HG03342 (cell line): ENCODE results near the gene LMBRD1.
"Not testable (repeated sequence)": the region's sequence is repeated elsewhere in the genome, so short reads cannot be mapped to it uniquely, and the experiment has no call there.

Source experiments
- ATAC-seq: cut with Tn5 transposase; IDR thresholded peaks from one replicate; pipeline ENCODE4 v1.9.1; 2021; ENCODE audit warnings: mild to moderate bottlenecking, moderate library complexity; ENCODE audit not compliant: unreplicated experiment

Gene LMBRD1

DNA sequence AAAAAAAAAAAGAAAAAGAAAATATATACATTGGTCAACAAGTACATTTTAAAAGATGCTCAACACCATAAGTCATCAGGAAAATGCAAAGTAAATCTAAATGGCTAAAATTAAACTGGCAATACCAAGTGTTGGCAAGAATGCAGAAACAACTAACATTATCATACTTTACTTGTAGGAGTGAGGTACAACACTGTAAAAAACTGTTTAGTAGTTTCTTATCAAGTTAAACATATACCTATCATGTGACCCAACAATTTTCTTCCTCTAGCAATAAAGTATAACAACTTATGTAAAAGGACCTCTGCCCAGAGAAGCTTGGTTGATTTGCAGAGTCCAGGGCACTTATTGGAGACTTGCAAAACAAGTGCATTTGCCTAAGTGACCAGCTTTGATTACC, 40.4 kb downstream of the LMBRD1 start:
- no peak for ATAC-seq

DNA sequence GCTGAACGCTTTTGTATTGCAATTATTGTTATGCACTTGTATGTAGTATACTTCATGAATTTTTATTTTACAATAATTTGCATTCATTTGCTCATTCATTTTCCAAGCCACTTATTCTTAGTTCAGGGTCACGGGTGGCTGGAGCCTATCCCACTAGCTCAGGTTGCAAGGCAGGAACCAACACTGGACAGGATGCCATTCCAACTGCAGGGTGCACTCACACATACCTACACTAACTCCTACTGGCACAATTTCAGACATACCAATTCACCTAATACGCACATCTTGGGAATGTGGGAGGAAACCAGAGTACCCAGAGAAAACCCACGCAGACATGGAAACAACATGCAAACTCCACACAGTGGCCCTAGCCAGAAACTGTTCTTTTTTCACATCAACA, 61.8 kb downstream of the LMBRD1 start:
- no peak for ATAC-seq

DNA sequence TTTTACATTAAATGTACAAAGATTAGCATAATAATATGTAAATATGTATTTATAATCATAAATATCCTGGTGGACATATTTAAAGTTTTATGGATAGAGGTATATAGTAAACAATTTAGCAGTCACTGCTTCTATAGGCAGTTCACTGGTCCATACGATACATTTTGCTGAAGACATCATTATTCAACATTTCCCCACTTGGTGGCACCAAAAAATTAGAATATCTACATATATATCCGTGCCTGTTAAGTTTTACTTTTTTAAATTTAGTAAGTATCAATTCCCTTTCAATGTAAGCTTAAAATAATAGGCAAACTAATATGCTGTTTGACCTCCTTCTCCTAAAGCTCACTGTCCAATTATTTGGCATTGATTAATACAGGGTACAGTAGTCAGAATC, 64.2 kb downstream of the LMBRD1 start:
- peak; percentile 64 for ATAC-seq

DNA sequence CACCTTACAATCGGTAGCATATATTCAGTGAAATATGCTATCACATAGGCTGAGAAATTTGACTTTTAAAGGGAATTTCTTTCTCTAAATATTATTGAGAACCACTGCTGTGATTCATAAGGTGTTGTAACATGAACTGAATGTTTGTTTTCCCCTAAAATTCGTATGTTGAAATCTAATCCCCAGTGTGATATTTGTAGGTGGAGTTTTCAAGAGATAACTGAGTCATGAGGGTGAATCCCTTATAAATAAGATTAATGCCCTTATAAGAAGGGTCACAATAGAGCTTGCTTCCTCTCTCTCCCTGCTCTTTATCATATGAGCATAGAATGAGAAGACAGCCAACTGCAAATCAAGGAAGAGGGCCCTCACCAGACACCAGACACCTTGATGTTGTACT, 64.8 kb downstream of the LMBRD1 start:
- ATAC-seq: no peak

- no peak for ATAC-seq
These were observed 66.8 kb downstream of the LMBRD1 start for GRCh38 chr6:69729870-69730449.

GRCh38 chr6:69722683-69723082, 74.1 kb downstream of the LMBRD1 start:
- ATAC-seq: no peak

DNA sequence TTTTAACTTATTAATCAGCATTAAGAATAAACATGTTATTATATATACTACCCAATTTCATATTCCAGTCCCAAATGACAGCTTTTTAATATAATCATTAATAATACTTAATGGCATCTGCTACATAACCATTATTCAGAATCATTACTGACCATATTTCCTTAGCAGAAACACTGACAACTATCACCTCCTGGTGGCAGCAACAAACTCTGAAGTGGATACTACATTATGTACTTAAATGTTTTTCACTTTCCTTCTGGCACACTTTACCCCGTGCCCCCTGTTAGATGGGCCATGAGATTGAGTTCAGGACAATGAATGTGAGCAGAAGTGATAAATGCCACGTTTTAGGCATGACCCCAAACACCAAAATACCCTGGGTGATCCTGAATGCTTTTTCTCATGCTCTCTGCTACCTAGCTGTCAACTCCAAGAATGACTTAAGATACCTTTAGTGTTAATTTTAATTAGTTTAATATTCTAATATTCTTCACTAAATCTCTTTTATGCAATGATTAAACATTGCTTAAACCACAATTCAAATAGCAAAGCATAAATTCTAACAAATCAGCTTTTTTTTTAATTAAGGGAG, 77.1 kb downstream of the LMBRD1 start:
- peak; percentile 88 for ATAC-seq

- ATAC-seq: no peak
These were observed 90.1 kb downstream of the LMBRD1 start for GRCh38 chr6:69706724-69707123.

DNA sequence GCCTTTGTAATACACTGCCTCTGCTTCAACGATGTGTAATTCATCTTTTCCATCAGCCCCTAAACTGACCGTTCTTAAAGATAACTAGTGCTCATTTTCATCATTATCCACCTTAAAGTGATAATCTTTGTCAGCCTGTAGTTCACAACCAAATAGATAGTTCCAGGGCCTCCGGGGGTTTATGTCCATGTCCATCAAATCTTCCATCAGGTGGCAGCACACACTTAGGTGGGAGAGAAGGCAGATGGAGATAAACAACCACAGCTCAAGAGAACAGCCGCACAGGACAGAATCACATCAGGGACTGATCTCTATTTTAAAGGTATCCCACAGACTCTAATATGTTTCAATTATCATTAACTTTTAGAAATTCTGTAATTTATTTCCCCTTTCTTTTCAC, 90.9 kb downstream of the LMBRD1 start:
- no peak for ATAC-seq

DNA sequence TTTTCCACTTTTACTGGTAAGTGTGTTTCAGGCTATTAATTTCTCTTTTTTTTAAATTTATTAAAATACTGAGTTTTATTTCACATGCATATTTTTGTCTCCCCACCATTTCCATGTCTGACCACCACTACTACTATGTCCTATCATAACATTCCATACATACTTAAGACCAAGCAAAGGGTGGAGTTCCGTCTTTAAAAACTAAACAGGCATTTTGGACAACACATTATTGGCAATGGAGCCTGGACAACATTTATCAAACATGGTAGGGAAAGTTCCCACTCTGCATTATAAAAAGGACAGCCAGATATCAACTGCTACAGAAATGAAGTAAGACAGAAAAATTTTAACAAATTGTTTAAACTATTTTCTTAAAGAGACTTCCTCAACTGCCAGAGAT, 91.9 kb downstream of the LMBRD1 start:
- ATAC-seq: no peak

GRCh38 chr6:69699655-69700054, 97.2 kb downstream of the LMBRD1 start:
- no peak for ATAC-seq

GRCh38 chr6:69696273-69696672, 100.5 kb downstream of the LMBRD1 start:
- ATAC-seq: no peak

DNA sequence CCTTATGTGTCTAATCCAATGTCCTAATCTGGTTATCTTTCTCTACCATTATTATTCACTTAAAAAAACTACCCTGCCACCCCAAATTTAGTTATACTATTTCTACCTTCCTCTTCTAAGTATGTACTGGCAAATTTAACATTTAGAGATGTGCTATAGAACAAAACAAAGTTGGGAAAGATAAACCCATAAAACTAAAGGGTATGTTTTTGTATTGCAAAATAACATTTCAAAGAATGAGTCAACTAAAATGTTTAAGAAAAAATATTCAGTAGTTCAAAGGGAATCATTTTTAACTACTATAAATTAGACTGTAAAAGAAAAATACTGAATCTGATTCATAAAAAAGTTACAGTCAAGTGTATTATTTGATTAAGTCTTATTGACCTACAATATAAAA, 103.0 kb downstream of the LMBRD1 start:
- ATAC-seq: no peak

- ATAC-seq: no peak
These were observed 105.8 kb downstream of the LMBRD1 start for GRCh38 chr6:69690986-69691385.

- no peak for ATAC-seq
These were observed 116.5 kb downstream of the LMBRD1 start for GRCh38 chr6:69680302-69680701.

DNA sequence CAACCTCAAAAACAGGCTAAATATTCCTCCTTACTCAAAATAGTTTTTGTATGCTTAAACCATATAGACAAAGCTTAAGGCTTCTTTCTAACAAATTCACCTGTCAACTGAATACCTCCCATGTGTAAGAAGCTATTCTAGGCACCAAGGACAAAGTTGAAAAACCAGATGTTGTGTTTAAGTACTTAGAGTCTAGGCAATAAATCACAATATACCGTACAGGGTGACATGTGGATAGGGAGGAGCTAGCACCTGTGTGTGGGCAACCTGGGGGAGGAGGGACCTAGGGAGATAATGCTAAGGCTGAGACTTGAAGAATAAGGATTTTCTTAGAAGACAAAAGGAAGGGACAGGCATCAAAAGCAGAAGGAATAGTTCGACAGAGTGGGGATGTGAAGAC, 123.5 kb downstream of the LMBRD1 start:
- ATAC-seq: no peak

DNA sequence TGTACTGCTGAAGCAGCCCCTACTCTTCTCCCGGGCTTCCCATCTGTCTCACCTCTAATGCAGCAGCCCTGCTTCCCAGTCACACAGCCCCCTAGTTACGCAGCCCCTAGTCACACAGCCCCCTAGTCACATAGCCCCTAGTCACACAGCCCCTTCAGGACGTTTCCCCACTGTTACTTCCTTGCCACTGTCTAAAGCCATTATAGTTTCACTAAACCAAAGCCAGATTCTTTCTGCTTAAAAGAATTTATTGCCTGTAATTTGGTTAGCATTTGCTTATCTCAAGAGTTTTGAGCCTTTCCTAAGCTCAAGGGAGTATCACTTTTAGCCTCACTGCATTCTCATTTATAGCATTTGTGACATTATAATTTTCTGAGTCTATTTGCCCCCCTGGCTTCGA, 127.9 kb downstream of the LMBRD1 start:
- no peak for ATAC-seq

DNA sequence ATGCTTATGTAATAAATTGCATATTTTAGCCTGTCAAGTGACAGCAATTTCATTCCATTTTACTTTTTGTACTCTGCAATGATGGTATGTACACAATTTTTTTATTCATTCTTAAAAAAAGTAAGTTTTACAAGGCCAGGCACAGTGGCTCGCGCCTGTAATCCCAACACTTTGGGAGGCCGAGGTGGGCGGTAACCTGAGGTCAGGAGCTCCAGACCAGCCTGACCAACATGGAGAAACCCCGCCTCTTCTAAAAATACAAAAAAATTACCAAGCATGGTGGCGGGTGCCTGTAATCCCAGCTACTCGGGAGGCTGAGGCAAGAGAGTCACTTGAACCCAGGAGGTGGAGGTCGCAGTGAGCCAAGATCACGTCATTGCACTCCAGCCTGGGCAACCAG, 130.0 kb downstream of the LMBRD1 start:
- ATAC-seq: not testable (repeated sequence)

GRCh38 chr6:69665437-69665836, 131.4 kb downstream of the LMBRD1 start:
- ATAC-seq: no peak

DNA sequence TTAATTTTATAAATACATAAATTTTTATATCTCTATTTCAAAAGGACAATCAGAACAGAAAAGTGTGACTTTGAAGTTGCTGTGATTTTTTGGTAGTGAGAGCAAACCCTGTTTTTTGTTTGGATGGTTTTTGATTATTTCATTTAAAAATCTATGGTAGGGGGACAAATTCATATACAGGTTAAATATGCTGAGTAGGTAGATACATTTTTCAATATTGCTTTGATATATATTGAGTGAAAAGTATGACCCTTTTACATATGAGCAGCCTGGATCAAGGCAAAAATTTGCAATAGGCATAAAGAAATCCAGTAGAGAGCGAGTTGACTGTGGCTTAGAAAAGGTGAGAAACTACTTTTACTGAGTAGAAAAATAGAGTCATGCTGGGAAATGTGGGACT, 132.3 kb downstream of the LMBRD1 start:
- no peak for ATAC-seq

GRCh38 chr6:69663215-69663614, 133.6 kb downstream of the LMBRD1 start:
- ATAC-seq: peak; percentile 50

GRCh38 chr6:69650703-69651102, 146.1 kb downstream of the LMBRD1 start:
- ATAC-seq: no peak

DNA sequence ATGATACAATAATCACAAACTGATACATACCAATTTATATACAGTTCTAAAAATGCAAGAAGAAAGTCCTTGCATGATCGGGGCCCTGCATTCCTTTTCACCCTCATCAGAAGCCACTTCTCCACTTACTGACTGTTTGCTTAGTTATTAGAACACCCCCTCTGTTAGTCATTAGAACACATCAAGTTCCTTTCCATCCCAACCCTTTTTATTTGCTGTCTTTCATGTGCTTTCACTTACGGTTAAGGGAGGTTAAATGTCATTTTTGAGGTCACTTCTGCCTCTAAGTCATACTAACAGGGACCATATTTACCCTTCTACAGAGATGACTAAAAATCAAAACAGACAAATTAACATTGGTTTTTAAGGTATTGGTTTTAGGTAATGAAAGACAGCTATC, 149.1 kb downstream of the LMBRD1 start:
- no peak for ATAC-seq
